IMR-90 (cell line): ENCODE results near the gene SUDS3. TPM values are rescaled to one million over a fixed set of nuclear protein-coding genes. Genes with fewer than 3 reads are reported as not detected.

Source experiments
- ATAC-seq: fragments of 200-7000 bp; cut with Tn5 transposase; 2 replicates; pipeline ENCODE4 v1.9.1; 2020; ENCODE audit warnings: low read depth, mild to moderate bottlenecking, moderate library complexity
- BruUV-seq: library from RNA; stranded (reverse); fragments of 400-500 nt; replicated peaks from 2 replicates; lab custom pipeline; 2021; lab: Mats Ljungman, UMichigan
- CTCF ChIA-PET: fragments of 300-600 bp; formaldehyde crosslinking; extraction: SDS; loops from one replicate; lab custom pipeline; 2021; ENCODE audit warnings: antibody characterized with exemption; lab: Yijun Ruan, JAX
- POLR2A ChIA-PET: fragments of 300-600 bp; sonication (Branson Sonifier 250); formaldehyde crosslinking; loops from one replicate; lab custom pipeline; 2022; ENCODE audit warnings: antibody characterized with exemption; ENCODE audit not compliant: unreplicated experiment; lab: Charles Lee
- DNase-seq: peaks from one replicate; pipeline ENCODE4 v3.0.0; 2013
- H2AFZ ChIP-seq: replicated peaks from 2 replicates; pipeline ENCODE3; 2013; ENCODE audit warnings: low read length, mild to moderate bottlenecking; ENCODE audit not compliant: poor library complexity
- H2AK5ac ChIP-seq: 2 replicates; pipeline ENCODE4 v1.6.1; 2013; ENCODE audit warnings: low read depth, low read length, inconsistent platforms
- H2AK9ac ChIP-seq: replicated peaks from 2 replicates; pipeline ENCODE3; 2013; ENCODE audit warnings: mild to moderate bottlenecking, low read depth, low read length, moderate library complexity; ENCODE audit not compliant: poor library complexity
- H2BK120ac ChIP-seq: 2 replicates; pipeline ENCODE4 v1.6.1; 2013; ENCODE audit warnings: low read depth, low read length, inconsistent platforms
- H2BK15ac ChIP-seq: 3 replicates; pipeline ENCODE4 v1.6.1; 2013; ENCODE audit warnings: low read depth, low read length, inconsistent platforms
- H2BK20ac ChIP-seq: 2 replicates; pipeline ENCODE4 v1.6.1; 2013; ENCODE audit warnings: low read depth, mild to moderate bottlenecking, inconsistent platforms, low read length, moderate library complexity
- H2BK5ac ChIP-seq: 2 replicates; pipeline ENCODE4 v1.6.1; 2013; ENCODE audit warnings: mild to moderate bottlenecking, low read depth, low read length, inconsistent platforms; ENCODE audit not compliant: poor library complexity, severe bottlenecking
- H3K14ac ChIP-seq: replicated peaks from 2 replicates; pipeline ENCODE4 v1.6.1; 2013; ENCODE audit warnings: low read depth, low read length, inconsistent platforms
- H3K18ac ChIP-seq: 2 replicates; pipeline ENCODE4 v1.6.1; 2013; ENCODE audit warnings: low read depth, low read length, control low read depth
- H3K23ac ChIP-seq: 2 replicates; pipeline ENCODE4 v1.6.1; 2013; ENCODE audit warnings: low read depth, low read length, inconsistent platforms
- H3K27ac ChIP-seq: 2 replicates; pipeline ENCODE4 v1.5.1; 2013; ENCODE audit warnings: mild to moderate bottlenecking, control low read depth, low read length; ENCODE audit not compliant: insufficient read depth
- H3K27me3 ChIP-seq: 2 replicates; pipeline ENCODE4 v1.6.1; 2013; ENCODE audit warnings: low read length; ENCODE audit not compliant: control insufficient read depth, insufficient read depth
- H3K36me3 ChIP-seq: 2 replicates; pipeline ENCODE4 v1.6.1; 2013; ENCODE audit warnings: low read length, mixed read lengths; ENCODE audit not compliant: control insufficient read depth, insufficient read depth
- H3K4ac ChIP-seq: 2 replicates; pipeline ENCODE4 v1.6.1; 2013; ENCODE audit warnings: low read depth, low read length, inconsistent platforms
- H3K4me1 ChIP-seq: 2 replicates; pipeline ENCODE4 v1.6.1; 2013; ENCODE audit warnings: low read length, mixed read lengths; ENCODE audit not compliant: control insufficient read depth, insufficient read depth
- H3K4me2 ChIP-seq: 2 replicates; pipeline ENCODE4 v1.6.1; 2013; ENCODE audit warnings: low read depth, mild to moderate bottlenecking, control low read depth, low read length, moderate library complexity
- H3K4me3 ChIP-seq: 2 replicates; pipeline ENCODE4 v1.5.1; 2013; ENCODE audit warnings: low read depth, mild to moderate bottlenecking, control low read depth, low read length, moderate library complexity; ENCODE audit not compliant: insufficient read depth
- H3K56ac ChIP-seq: 2 replicates; pipeline ENCODE4 v1.6.1; 2013; ENCODE audit warnings: low read length, inconsistent platforms; ENCODE audit not compliant: insufficient read depth; ENCODE audit errors: extremely low read depth
- H3K79me1 ChIP-seq, 2 experiments: 2 replicates each; pipeline ENCODE4 v1.6.1; 2013; ENCODE audit warnings: low read length in 2 of 2, inconsistent platforms in 1 of 2, low read depth in 1 of 2
- H3K9ac ChIP-seq: 2 replicates; pipeline ENCODE4 v1.6.1; 2013; ENCODE audit warnings: low read depth, low read length, control low read depth
- H3K9me1 ChIP-seq: 2 replicates; pipeline ENCODE4 v1.6.1; 2013; ENCODE audit warnings: low read length, inconsistent platforms; ENCODE audit not compliant: insufficient read depth
- H3K9me3 ChIP-seq: 2 replicates; pipeline ENCODE4 v1.6.1; 2013; ENCODE audit warnings: low read length; ENCODE audit not compliant: control insufficient read depth, insufficient read depth
- H4K20me1 ChIP-seq: 2 replicates; pipeline ENCODE4 v1.6.1; 2013; ENCODE audit warnings: low read length, inconsistent platforms; ENCODE audit not compliant: insufficient read depth
- H4K5ac ChIP-seq: 2 replicates; pipeline ENCODE4 v1.6.1; 2013; ENCODE audit warnings: mild to moderate bottlenecking, low read depth, low read length, control low read depth
- H4K8ac ChIP-seq, 2 experiments: 2 replicates each; pipeline ENCODE4 v1.6.1; 2013; ENCODE audit warnings: low read depth in 2 of 2, low read length in 2 of 2, control low read depth in 1 of 2, inconsistent platforms in 1 of 2
- H4K91ac ChIP-seq: 2 replicates; pipeline ENCODE4 v1.6.1; 2013; ENCODE audit warnings: low read depth, low read length, inconsistent platforms; ENCODE audit not compliant: insufficient read depth
- BHLHE40 ChIP-seq: fragments of 150-350 bp; IDR thresholded peaks from 2 replicates; pipeline ENCODE4 v1.6.1; 2016; ENCODE audit warnings: mild to moderate bottlenecking, low read depth, low read length
- CEBPB ChIP-seq: IDR thresholded peaks from 2 replicates; pipeline ENCODE4 v1.6.1; 2012; ENCODE audit warnings: low read depth, low read length, improper control_type of control experiment
- CHD1 ChIP-seq: IDR thresholded peaks from 2 replicates; pipeline ENCODE4 v1.6.1; 2012; ENCODE audit warnings: low read depth, low read length, improper control_type of control experiment
- ELK1 ChIP-seq: fragments of 150-350 bp; IDR thresholded peaks from 2 replicates; pipeline ENCODE4 v1.6.1; 2016; ENCODE audit warnings: low read depth, mild to moderate bottlenecking, low read length, moderate library complexity, borderline replicate concordance
- FOS ChIP-seq: fragments of 150-350 bp; IDR thresholded peaks from 2 replicates; pipeline ENCODE4 v1.6.1; 2016; ENCODE audit warnings: low read depth, low read length
- MAFK ChIP-seq: IDR thresholded peaks from 2 replicates; pipeline ENCODE4 v1.6.1; 2012; ENCODE audit warnings: low read depth, low read length, improper control_type of control experiment
- MAZ ChIP-seq: IDR thresholded peaks from 2 replicates; pipeline ENCODE4 v1.6.1; 2012; ENCODE audit warnings: low read depth, mild to moderate bottlenecking, low read length, improper control_type of control experiment, moderate library complexity, borderline replicate concordance
- MXI1 ChIP-seq: IDR thresholded peaks from 2 replicates; pipeline ENCODE4 v1.6.1; 2012; ENCODE audit warnings: low read depth, mild to moderate bottlenecking, low read length, moderate library complexity, borderline replicate concordance
- NFE2L2 ChIP-seq: fragments of 150-350 bp; IDR thresholded peaks from 2 replicates; pipeline ENCODE4 v1.6.1; 2016; ENCODE audit warnings: low read depth, mild to moderate bottlenecking, low read length
- POLR2A ChIP-seq: IDR thresholded peaks from 2 replicates; pipeline ENCODE4 v1.6.1; 2012; ENCODE audit warnings: mild to moderate bottlenecking, low read depth, low read length
- RAD21 ChIP-seq: IDR thresholded peaks from 2 replicates; pipeline ENCODE4 v1.6.1; 2012; ENCODE audit warnings: low read length, improper control_type of control experiment
- RCOR1 ChIP-seq: IDR thresholded peaks from 2 replicates; pipeline ENCODE4 v1.6.1; 2012; ENCODE audit warnings: mild to moderate bottlenecking, low read length, improper control_type of control experiment; ENCODE audit not compliant: insufficient replicate concordance
- RFX5 ChIP-seq: IDR thresholded peaks from 2 replicates; pipeline ENCODE4 v1.8.0; 2012; ENCODE audit warnings: low read depth, mild to moderate bottlenecking, low read length, moderate library complexity
- SMC3 ChIP-seq: fragments of 150-350 bp; IDR thresholded peaks from 2 replicates; pipeline ENCODE4 v1.6.1; 2016; ENCODE audit warnings: low read depth, mild to moderate bottlenecking, antibody characterized with exemption, low read length, moderate library complexity
- WGBS, 2 experiments: methylation state at CpG; one replicate each; pipeline versions ENCODE4 v1.1.5 to v1.1.7; 2013; ENCODE audit warnings: missing lambda C conversion rate in 2 of 2; ENCODE audit not compliant: insufficient read length in 1 of 2; ENCODE audit errors: extremely low coverage in 2 of 2; 5-methylcytosine and 5-hydroxymethylcytosine counted together
- dilution Hi-C: fragments of 300-500 bp; cut with HindIII; formaldehyde crosslinking; loops from one replicate; pipeline ENCODE4 v1.14.3; 2018; ENCODE audit warnings: low sequenced_read_pairs; ENCODE audit not compliant: unreplicated experiment
- in situ Hi-C: fragments of 300-500 bp; cut with MboI; formaldehyde crosslinking; loops from 3 replicates; pipeline ENCODE4 v1.14.3; 2019; ENCODE audit warnings: low sequenced_read_pairs, inconsistent platforms, mixed read lengths
- intact Hi-C: fragments of 100-400 bp; cut with micrococcal nuclease; formaldehyde crosslinking; loops from 2 replicates; pipeline ENCODE4 v1.10.0; 2022
- polyA plus RNA-seq, 3 experiments: library from polyadenylated mRNA; depleted of rRNA; stranded (reverse); fragments of >200 nt; gene quantifications; 2 replicates each; pipeline ENCODE4 v1.2.3, GENCODE V29; 2012; ENCODE audit warnings: low replicate concordance in 1 of 3
- total RNA-seq: library from RNA; depleted of rRNA; stranded (reverse); fragments of >200 nt; gene quantifications from 2 replicates; pipeline ENCODE4 v1.2.3, GENCODE V29; 2012
- TF ChIP-seq, protein P1 (sequence below): conservative IDR thresholded peaks from 2 replicates; pipeline ENCODE4 v1.5.1; 2012; ENCODE audit warnings: mild to moderate bottlenecking, low read depth, low read length, improper control_type of control experiment
- TF ChIP-seq, protein P2 (sequence below): fragments of 150-350 bp; IDR thresholded peaks from 2 replicates; pipeline ENCODE4 v1.6.1; 2017; ENCODE audit warnings: mild to moderate bottlenecking, antibody characterized with exemption, low read length, low read depth

SUDS3 gene
- total and polyA plus RNA-seq, 2 of the 4 experiments (the other 2 are of a cell fraction) = 13.4 to 13.8 TPM

GRCh38 chr12:118465706-118466105 is 89.4 kb downstream of the SUDS3 start:
- Histone ChIP-seq H3K27me3 (no peaks in the 10 kb centered on the region), H3K27ac (no peak overlapping the region), H2AK5ac (no peak overlapping the region), H4K91ac (no peak overlapping the region), H4K8ac (no peak overlapping the region), H3K9me3 (no peaks in the 10 kb centered on the region), H4K20me1 (no peaks in the 10 kb centered on the region), H2AK9ac (no peak overlapping the region), H3K23ac (no peak overlapping the region), H3K4ac (no peak overlapping the region), H3K4me2 (no peak overlapping the region), H3K14ac (no peak overlapping the region), H2BK15ac (no peak overlapping the region), H2BK120ac (no peak overlapping the region), H3K4me1 (no peaks in the 10 kb centered on the region), H3K79me1 (no peaks in the 10 kb centered on the region), H2AFZ (no peak overlapping the region), H3K56ac (no peak overlapping the region), H2BK20ac (no peak overlapping the region), H4K5ac (no peak overlapping the region), H2BK5ac (no peak overlapping the region), H3K18ac (no peak overlapping the region), H3K9me1 (no peaks in the 10 kb centered on the region), H3K9ac (no peak overlapping the region), H3K36me3 (no peaks in the 10 kb centered on the region), H3K4me3 (no peak overlapping the region)
- POLR2A ChIA-PET = no interaction called here
- TF ChIP-seq RAD21 (no peak), FOS (no peak), CHD1 (no peak), MAFK (no peak), MXI1 (no peak), MAZ (no peak), NFE2L2 (no peak), CEBPB (no peak), SMC3 (no peak), RFX5 (no peak), RCOR1 (no peak), ELK1 (no peak), POLR2A (no peak), BHLHE40 (no peak)
- TF ChIP-seq, protein P1, sequence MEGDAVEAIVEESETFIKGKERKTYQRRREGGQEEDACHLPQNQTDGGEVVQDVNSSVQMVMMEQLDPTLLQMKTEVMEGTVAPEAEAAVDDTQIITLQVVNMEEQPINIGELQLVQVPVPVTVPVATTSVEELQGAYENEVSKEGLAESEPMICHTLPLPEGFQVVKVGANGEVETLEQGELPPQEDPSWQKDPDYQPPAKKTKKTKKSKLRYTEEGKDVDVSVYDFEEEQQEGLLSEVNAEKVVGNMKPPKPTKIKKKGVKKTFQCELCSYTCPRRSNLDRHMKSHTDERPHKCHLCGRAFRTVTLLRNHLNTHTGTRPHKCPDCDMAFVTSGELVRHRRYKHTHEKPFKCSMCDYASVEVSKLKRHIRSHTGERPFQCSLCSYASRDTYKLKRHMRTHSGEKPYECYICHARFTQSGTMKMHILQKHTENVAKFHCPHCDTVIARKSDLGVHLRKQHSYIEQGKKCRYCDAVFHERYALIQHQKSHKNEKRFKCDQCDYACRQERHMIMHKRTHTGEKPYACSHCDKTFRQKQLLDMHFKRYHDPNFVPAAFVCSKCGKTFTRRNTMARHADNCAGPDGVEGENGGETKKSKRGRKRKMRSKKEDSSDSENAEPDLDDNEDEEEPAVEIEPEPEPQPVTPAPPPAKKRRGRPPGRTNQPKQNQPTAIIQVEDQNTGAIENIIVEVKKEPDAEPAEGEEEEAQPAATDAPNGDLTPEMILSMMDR = no peak
- TF ChIP-seq, protein P2, sequence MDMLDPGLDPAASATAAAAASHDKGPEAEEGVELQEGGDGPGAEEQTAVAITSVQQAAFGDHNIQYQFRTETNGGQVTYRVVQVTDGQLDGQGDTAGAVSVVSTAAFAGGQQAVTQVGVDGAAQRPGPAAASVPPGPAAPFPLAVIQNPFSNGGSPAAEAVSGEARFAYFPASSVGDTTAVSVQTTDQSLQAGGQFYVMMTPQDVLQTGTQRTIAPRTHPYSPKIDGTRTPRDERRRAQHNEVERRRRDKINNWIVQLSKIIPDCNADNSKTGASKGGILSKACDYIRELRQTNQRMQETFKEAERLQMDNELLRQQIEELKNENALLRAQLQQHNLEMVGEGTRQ = no peak
- in situ Hi-C loops (no loop called here), intact Hi-C loops (no loop called here), dilution Hi-C loops (no loop called here)
- no peak for DNase-seq
- BruUV-seq = no TSS peak
- no CpG with 5 or more reads among the region's 1 CpG for WGBS, 2 experiments
- no peak for ATAC-seq
- CTCF ChIA-PET = no interaction called here
